ENCODE data around the gene MCMBP.
"Not testable (repeated sequence)": the region's sequence is repeated elsewhere in the genome, so short reads cannot be mapped to it uniquely, and the experiment has no call there.

Gene MCMBP

DNA sequence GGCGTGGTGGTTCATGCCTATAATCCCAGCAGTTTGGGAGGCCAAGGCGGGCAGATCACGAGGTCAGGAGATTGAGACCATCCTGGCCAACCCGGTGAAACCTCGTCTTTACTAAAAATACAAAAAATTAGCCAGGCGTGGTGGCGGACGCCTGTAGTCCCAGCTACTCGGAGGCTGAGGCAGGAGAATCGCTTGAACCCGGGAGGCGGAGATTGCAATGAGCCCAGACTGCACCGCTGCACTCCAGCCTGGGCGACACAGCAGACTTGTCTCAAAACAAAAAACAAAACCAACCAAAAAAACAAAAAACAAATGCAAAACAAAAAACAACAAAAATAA is 19.2 kb upstream of the MCMBP start:
- H3K36me3 Mint-ChIP-seq, H3K9me3 Mint-ChIP-seq, H3K27me3 Mint-ChIP-seq, H3K27ac Mint-ChIP-seq: not testable (repeated sequence)
- H3K4me1 Mint-ChIP-seq = peaks cover 39% of the 10 kb centered on the region
- H3K4me3 Mint-ChIP-seq = peak overlapping the region; percentile 97

DNA sequence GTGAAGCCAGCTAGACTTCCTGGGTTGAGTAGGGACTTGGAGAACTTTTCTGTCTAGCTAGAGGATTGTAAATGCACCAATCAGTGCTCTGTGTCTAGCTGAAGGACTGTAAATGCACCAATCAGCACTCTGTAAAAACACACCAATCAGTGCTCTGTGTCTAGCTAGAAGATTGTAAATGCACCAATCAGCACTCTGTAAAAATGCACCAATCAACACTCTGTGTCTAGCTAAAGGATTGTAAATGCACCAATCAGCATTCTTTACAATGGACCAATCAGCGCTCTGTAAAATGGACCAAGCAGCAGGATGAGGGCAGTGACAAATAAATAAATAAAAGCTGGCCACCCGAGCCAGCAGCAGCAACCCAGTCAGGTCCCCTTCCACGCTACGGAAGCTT is 17.7 kb upstream of the MCMBP start:
- not testable (repeated sequence) for H3K36me3 Mint-ChIP-seq, H3K4me3 Mint-ChIP-seq, H3K9me3 Mint-ChIP-seq, H3K27ac Mint-ChIP-seq, H3K27me3 Mint-ChIP-seq
- H3K4me1 Mint-ChIP-seq = peaks cover 24% of the 10 kb centered on the region

DNA sequence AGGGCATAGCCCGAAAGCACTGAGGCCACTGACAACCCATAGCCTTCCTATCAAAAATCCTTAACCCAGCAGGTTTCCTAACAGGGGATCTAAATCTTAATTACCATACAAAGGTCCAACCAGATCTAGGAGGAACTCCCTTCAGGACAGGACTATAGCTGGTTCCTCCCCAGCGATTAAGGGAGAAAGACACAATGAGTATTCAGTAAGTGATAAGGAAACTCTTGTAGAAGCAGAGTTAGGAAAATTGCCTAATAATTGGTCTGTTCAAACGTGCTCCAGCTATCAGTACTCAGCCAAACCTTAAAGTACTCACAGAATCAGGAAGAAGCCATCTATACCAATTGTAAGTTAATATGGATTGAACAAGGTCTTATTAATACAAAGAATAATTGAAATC is 16.6 kb upstream of the MCMBP start:
- H3K27me3 Mint-ChIP-seq = not testable (repeated sequence)

DNA sequence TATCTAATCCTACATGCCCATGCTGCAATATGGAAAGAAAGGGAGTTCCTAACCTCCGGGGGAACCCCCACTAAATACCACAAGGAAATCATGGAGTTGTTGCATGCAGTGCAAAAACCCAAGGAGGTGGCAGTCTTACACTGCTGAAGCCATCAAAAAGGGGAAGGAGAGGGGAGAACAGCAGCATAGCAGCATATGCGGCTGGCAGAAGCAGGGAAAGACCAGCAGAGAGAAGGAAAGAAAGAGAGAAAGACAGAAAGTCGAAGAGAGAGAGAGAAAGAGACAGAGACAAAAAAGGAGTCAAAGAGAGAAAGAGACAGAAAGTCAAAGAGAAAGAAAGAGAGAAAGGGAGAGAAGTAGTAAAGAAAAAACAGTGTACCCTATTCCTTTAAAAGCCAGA is 16.1 kb upstream of the MCMBP start:
- H3K27ac Mint-ChIP-seq, H3K4me3 Mint-ChIP-seq, H3K36me3 Mint-ChIP-seq: not testable (repeated sequence)

More for the DNA sequence above, 16.6 kb upstream of the MCMBP start:
- not testable (repeated sequence) for H3K27ac Mint-ChIP-seq, H3K36me3 Mint-ChIP-seq, H3K4me3 Mint-ChIP-seq, H3K9me3 Mint-ChIP-seq
- peaks cover 13% of the 10 kb centered on the region for H3K4me1 Mint-ChIP-seq

GRCh38 chr10:119886070-119886469 is 13.4 kb upstream of the MCMBP start:
- H3K27ac Mint-ChIP-seq, H3K27me3 Mint-ChIP-seq, H3K4me1 Mint-ChIP-seq: not testable (repeated sequence)

More for the DNA sequence above, 16.1 kb upstream of the MCMBP start:
- H3K4me1 Mint-ChIP-seq, H3K9me3 Mint-ChIP-seq, H3K27me3 Mint-ChIP-seq: not testable (repeated sequence)

GRCh38 chr10:119883901-119884611 is 11.4 kb upstream of the MCMBP start:
- H3K9me3 Mint-ChIP-seq, H3K27me3 Mint-ChIP-seq, H3K4me1 Mint-ChIP-seq, H3K4me3 Mint-ChIP-seq, H3K27ac Mint-ChIP-seq, H3K36me3 Mint-ChIP-seq: not testable (repeated sequence)

More at GRCh38 chr10:119886070-119886469, 13.4 kb upstream of the MCMBP start:
- H3K9me3 Mint-ChIP-seq, H3K4me3 Mint-ChIP-seq, H3K36me3 Mint-ChIP-seq: not testable (repeated sequence)

DNA sequence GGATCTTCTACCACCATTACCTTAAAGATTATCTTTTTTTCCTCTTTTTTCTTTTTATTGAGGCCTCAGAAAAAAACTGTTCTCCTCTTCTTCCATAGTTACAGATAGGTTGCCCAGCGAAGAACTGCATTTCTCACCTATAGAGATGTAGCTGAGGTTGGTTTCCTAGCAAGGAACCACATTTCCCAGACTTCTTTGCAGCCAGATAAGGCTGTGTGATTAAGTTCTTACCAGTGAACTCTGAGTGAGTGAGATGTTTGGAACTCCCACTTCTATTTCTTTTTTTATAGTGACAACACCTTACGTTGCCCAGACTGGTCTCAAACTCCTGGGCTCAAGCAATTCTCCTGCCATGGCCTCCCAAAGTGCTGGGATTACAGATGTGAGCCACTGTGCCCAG is 5.9 kb upstream of the MCMBP start:
- no peak overlapping the region for H3K4me3 Mint-ChIP-seq
- no peaks in the 10 kb centered on the region for H3K9me3 Mint-ChIP-seq
- no peaks in the 10 kb centered on the region for H3K36me3 Mint-ChIP-seq
- H3K4me1 Mint-ChIP-seq = peaks cover 6% of the 10 kb centered on the region
- H3K27me3 Mint-ChIP-seq = no peaks in the 10 kb centered on the region
- H3K27ac Mint-ChIP-seq = no peak overlapping the region

- H3K27ac Mint-ChIP-seq = peak overlapping the region; percentile 89
- H3K4me3 Mint-ChIP-seq = peak overlapping the region; percentile 86
- peaks cover 1% of the 10 kb centered on the region for H3K36me3 Mint-ChIP-seq
These were observed 428 bp upstream of the MCMBP start for GRCh38 chr10:119872860-119873681.

GRCh38 chr10:119871881-119872609 is 598 bp downstream of the MCMBP start:
- no peaks in the 10 kb centered on the region for H3K27me3 Mint-ChIP-seq
- no peaks in the 10 kb centered on the region for H3K9me3 Mint-ChIP-seq
- H3K36me3 Mint-ChIP-seq = peaks cover 1% of the 10 kb centered on the region
- peak overlapping the region; percentile 84 for H3K27ac Mint-ChIP-seq
- H3K4me3 Mint-ChIP-seq = peak overlapping the region; percentile 93
- peaks cover 48% of the 10 kb centered on the region for H3K4me1 Mint-ChIP-seq

More at GRCh38 chr10:119872860-119873681, 428 bp upstream of the MCMBP start:
- H3K4me1 Mint-ChIP-seq = peaks cover 39% of the 10 kb centered on the region
- H3K9me3 Mint-ChIP-seq = no peaks in the 10 kb centered on the region
- H3K27me3 Mint-ChIP-seq = no peaks in the 10 kb centered on the region

- H3K27me3 Mint-ChIP-seq, H3K9me3 Mint-ChIP-seq, H3K36me3 Mint-ChIP-seq: not testable (repeated sequence)
- Mint-ChIP-seq H3K27ac (peak overlapping the region; percentile 77), H3K4me3 (peak overlapping the region; percentile 71), H3K4me1 (peaks cover 60% of the 10 kb centered on the region)
These were observed 3.2 kb downstream of the MCMBP start for GRCh38 chr10:119869398-119869797.

GRCh38 chr10:119867317-119867716 is 5.3 kb downstream of the MCMBP start:
- Mint-ChIP-seq H3K36me3 (peaks cover 13% of the 10 kb centered on the region), H3K27me3 (no peaks in the 10 kb centered on the region), H3K4me3 (peak overlapping the region; percentile 19), H3K9me3 (peaks cover 4% of the 10 kb centered on the region), H3K27ac (peak overlapping the region; percentile 87), H3K4me1 (peaks cover 68% of the 10 kb centered on the region)

GRCh38 chr10:119865699-119866240 is 6.9 kb downstream of the MCMBP start:
- Mint-ChIP-seq H3K4me3 (no peak overlapping the region), H3K4me1 (peaks cover 69% of the 10 kb centered on the region), H3K9me3 (peaks cover 4% of the 10 kb centered on the region), H3K27ac (no peak overlapping the region), H3K36me3 (peaks cover 13% of the 10 kb centered on the region), H3K27me3 (no peaks in the 10 kb centered on the region)

GRCh38 chr10:119863951-119864565 is 8.6 kb downstream of the MCMBP start:
- Mint-ChIP-seq H3K27ac (peak overlapping the region; percentile 2), H3K27me3 (no peaks in the 10 kb centered on the region), H3K9me3 (peaks cover 4% of the 10 kb centered on the region), H3K4me1 (peaks cover 73% of the 10 kb centered on the region), H3K36me3 (peaks cover 15% of the 10 kb centered on the region), H3K4me3 (no peak overlapping the region)

DNA sequence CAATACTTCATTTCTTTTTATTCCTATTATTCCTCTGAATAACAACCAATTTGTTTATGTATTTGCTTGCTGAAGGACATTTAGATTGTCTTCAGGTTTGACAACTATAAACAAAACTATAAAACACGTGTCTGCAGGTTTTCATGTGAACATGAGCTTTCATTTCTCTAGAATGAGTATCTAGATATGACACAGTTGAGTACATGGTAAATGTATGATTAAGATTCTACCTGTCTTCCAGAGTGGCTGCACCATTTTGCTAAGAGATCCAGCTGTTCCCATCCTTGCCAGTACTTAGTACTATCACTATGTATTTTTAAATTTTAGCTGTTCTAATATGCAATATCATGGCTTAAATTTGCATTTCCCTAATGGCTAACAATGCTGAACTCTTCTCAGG is 10.1 kb downstream of the MCMBP start:
- Mint-ChIP-seq H3K27ac (no peak overlapping the region), H3K4me3 (no peak overlapping the region), H3K9me3 (peaks cover 4% of the 10 kb centered on the region), H3K36me3 (peaks cover 14% of the 10 kb centered on the region), H3K4me1 (peaks cover 63% of the 10 kb centered on the region), H3K27me3 (no peaks in the 10 kb centered on the region)

DNA sequence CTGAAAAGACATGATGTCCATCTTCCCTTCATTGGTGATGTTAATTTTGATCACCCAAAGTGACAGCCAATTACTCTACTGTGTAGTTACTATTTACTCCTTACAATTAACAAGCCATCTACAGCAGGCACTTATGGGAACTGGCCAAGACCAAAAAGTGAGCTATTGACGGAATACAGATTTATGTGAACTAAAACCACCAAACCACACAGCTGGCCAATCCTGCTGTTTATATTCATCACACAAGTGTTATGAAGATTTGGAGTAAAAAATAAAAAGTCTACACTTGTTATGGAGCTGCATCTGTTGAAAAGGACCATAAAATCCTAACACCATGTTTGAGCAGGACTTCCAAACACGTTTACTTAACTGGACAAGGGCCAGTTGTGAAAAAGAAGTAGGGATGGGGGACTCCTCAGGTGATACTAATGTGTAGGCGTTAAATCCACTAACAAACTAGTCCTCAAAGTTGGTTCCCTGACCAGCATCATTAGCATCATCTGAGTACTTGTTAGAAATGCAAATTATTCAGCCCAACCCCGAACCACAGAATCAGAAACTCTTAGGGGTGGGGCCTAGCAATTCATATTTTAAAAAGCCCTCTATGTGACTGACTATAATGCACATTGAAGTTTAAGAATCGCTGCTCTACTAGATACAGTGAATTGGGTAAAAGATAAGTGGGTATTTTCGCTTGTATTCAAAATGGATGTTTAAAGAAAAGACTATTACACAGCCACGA is 11.6 kb downstream of the MCMBP start:
- Mint-ChIP-seq H3K4me1 (peaks cover 57% of the 10 kb centered on the region), H3K9me3 (peaks cover 4% of the 10 kb centered on the region), H3K27me3 (no peaks in the 10 kb centered on the region), H3K36me3 (peaks cover 17% of the 10 kb centered on the region), H3K27ac (peak overlapping the region; percentile 37), H3K4me3 (no peak overlapping the region)

Measured in activated naive CD4-positive, alpha-beta T cell treated with anti-CD3 and anti-CD28 coated beads, Interleukin-2, amount 50 U/mL, for 24 hours (primary cell).